HG03439 (cell line): ENCODE data around the gene FBXO4.

Experiments used
- ATAC-seq: cut with Tn5 transposase; IDR thresholded peaks from one replicate; pipeline ENCODE4 v1.9.1; 2021; ENCODE audit warnings: mild to moderate bottlenecking, moderate library complexity; ENCODE audit not compliant: unreplicated experiment

The FBXO4 gene

GRCh38 chr5:41924872-41925554, at the start of gene FBXO4:
Gene FBXO4, plus strand, starts transcription at chr5:41925281. Its CDS starts 29 bp downstream, at chr5:41925310.
- ATAC-seq = peak; percentile 97

GRCh38 chr5:41876678-41877077, 48.4 kb upstream of the FBXO4 start:
- no peak for ATAC-seq

GRCh38 chr5:41877408-41877807, 47.7 kb upstream of the FBXO4 start:
- no peak for ATAC-seq

GRCh38 chr5:41878173-41878572, 46.9 kb upstream of the FBXO4 start:
- no peak for ATAC-seq

GRCh38 chr5:41878643-41879478, 46.2 kb upstream of the FBXO4 start:
- no peak for ATAC-seq

- ATAC-seq = no peak
Observed at GRCh38 chr5:41882765-41883164, 42.3 kb upstream of the FBXO4 start.

GRCh38 chr5:41883243-41883642, 41.8 kb upstream of the FBXO4 start:
- ATAC-seq = no peak

- ATAC-seq = no peak
Observed at GRCh38 chr5:41883936-41884335, 41.1 kb upstream of the FBXO4 start.

- ATAC-seq = no peak
Observed at GRCh38 chr5:41885286-41885685, 39.8 kb upstream of the FBXO4 start.

GRCh38 chr5:41891066-41891707, 33.9 kb upstream of the FBXO4 start:
- no peak for ATAC-seq

- no peak for ATAC-seq
Observed at GRCh38 chr5:41892031-41892430, 33.0 kb upstream of the FBXO4 start.

- ATAC-seq = peak; percentile 58
Observed at GRCh38 chr5:41893074-41893851, 31.8 kb upstream of the FBXO4 start.

- no peak for ATAC-seq
Observed at GRCh38 chr5:41896230-41896629, 28.9 kb upstream of the FBXO4 start.

GRCh38 chr5:41903382-41903891, 21.6 kb upstream of the FBXO4 start:
- no peak for ATAC-seq

- ATAC-seq = peak; percentile 99
Observed at GRCh38 chr5:41903892-41904799, 20.9 kb upstream of the FBXO4 start, which contains the start of gene RIMOC1. Gene RIMOC1, plus strand, starts transcription at chr5:41904344. Its CDS starts 24 bp downstream, at chr5:41904368.

- ATAC-seq = no peak
Observed at GRCh38 chr5:41906151-41906550, 18.9 kb upstream of the FBXO4 start.

- ATAC-seq = no peak
Observed at GRCh38 chr5:41908374-41909079, 16.6 kb upstream of the FBXO4 start.

GRCh38 chr5:41918105-41918504, 7.0 kb upstream of the FBXO4 start:
- no peak for ATAC-seq

GRCh38 chr5:41921166-41921565, 3.9 kb upstream of the FBXO4 start:
- ATAC-seq = no peak
